Measurements from ENCODE around the gene NFX1. TPM values are rescaled to one million over a fixed set of nuclear protein-coding genes. Genes with fewer than 3 reads are reported as not detected.
A peak's percentile ranks its signal among the peaks of the same experiment; 100 is the strongest.
"Not testable (repeated sequence)": the region's sequence is repeated elsewhere in the genome, so short reads cannot be mapped to it uniquely, and the experiment has no call there.

NFX1 gene
- total RNA-seq, 1 experiment from 2014 or later, result 32.6 TPM

DNA sequence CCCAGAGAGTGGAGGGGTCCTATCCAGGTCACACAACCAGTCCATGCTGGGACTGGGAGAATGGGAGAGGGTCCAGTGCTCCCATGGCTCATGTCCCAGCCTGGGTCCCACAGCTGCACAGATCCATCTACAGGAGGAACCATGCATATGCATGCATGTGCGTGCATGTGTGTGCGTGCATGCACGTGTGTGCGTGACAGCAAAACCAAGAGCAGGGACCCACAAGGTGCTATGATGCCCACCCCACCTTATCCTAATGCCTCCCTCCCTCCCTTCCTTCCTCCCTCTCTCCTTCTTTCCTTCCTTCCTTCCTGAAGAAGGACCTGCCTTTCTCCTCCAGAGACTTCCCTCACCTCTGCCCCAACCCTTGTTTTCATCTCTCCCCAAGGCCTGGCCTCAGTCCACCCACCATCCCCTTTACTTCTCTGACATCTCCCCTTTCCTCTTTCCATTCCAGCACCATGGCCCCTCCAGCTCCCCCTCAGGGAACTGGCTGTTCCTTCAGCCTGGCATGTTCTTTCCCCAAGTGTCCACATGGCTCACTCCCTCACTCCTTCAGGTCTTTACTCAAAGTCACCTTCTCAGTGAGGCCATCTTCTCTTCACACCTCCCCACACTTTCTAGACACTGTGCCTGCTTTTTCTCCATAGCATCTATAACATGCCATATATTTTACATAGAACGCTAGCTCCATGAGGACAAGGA lies 90.2 kb downstream of the NFX1 start:
- peak overlapping the region; percentile 2 for H3K27ac Mint-ChIP-seq (ENCODE audit: unreplicated experiment)
- H3K4me1 ChIP-seq, result peaks cover 27% of the 10 kb centered on the region
- POLR2A ChIA-PET, result no interaction called here
- no peaks in the 10 kb centered on the region for H3K36me3 Mint-ChIP-seq (ENCODE audit: insufficient read depth, unreplicated experiment)
- BruUV-seq (replicated peaks), result no TSS peak
- H3K36me3 ChIP-seq (ENCODE audit: control insufficient read depth, insufficient read depth, low read length), result no peaks in the 10 kb centered on the region
- intact Hi-C loops (cut with micrococcal nuclease; ENCODE audit: unreplicated experiment), result no loop called here
- no peaks in the 10 kb centered on the region for H3K27me3 ChIP-seq (replicated peaks; ENCODE audit: control insufficient read depth, insufficient read depth, low read length)
- H3K4me3 Mint-ChIP-seq (ENCODE audit: unreplicated experiment), result no peak overlapping the region
- DNase-seq, result peak in 1 of 2 experiments; percentile 26
- no peak overlapping the region for H3K4me3 ChIP-seq (ENCODE audit: low read depth, low read length)
- TF ChIP-seq, protein P1, sequence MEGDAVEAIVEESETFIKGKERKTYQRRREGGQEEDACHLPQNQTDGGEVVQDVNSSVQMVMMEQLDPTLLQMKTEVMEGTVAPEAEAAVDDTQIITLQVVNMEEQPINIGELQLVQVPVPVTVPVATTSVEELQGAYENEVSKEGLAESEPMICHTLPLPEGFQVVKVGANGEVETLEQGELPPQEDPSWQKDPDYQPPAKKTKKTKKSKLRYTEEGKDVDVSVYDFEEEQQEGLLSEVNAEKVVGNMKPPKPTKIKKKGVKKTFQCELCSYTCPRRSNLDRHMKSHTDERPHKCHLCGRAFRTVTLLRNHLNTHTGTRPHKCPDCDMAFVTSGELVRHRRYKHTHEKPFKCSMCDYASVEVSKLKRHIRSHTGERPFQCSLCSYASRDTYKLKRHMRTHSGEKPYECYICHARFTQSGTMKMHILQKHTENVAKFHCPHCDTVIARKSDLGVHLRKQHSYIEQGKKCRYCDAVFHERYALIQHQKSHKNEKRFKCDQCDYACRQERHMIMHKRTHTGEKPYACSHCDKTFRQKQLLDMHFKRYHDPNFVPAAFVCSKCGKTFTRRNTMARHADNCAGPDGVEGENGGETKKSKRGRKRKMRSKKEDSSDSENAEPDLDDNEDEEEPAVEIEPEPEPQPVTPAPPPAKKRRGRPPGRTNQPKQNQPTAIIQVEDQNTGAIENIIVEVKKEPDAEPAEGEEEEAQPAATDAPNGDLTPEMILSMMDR (IDR thresholded peaks at IDR 0.05; ENCODE audit: insufficient read depth in 1 of 2, low read depth in 1 of 2, low read length in 1 of 2, severe bottlenecking in 1 of 2, unreplicated experiment in 1 of 2), result no peak
- no peaks in the 10 kb centered on the region for H3K27me3 Mint-ChIP-seq (ENCODE audit: insufficient read depth, unreplicated experiment)
- no peaks in the 10 kb centered on the region for H3K9me3 ChIP-seq
- H3K9me3 Mint-ChIP-seq (ENCODE audit: unreplicated experiment), result no peaks in the 10 kb centered on the region
- peaks cover 29% of the 10 kb centered on the region for H3K4me1 Mint-ChIP-seq (ENCODE audit: low read depth, unreplicated experiment)
- CTCF ChIA-PET, result interaction anchor here (0.7 kb wide), 2 partner anchors 87 to 89 kb away, joined by 3 read pairs; no protein-coding TSS in a partner anchor

DNA sequence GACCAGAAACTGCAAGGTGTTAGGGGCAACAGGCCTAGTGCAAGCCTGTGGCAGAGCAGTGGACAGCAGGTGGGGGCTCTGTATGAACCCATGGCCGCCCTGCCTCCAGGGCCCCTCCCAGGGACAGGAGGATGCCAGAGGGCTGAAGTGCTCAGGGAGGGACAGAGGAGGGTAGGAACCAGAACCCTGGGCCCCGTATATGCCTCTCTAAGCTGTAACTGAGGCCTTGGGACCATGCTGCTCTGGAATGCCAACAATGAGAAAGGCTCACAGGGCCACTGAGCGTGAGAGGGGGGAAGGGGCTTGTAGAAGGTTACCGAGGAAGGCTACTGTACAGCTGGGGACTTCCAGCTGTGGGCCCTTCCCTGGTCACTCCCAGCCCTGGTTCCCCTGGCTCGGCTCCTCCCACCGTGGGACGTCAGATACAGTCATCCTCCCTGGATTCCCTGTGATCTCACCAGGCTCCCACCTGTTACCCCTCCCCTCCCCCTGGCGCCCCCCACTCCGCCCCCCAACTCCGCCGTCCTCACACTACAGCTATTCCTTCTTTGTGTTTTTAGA lies 91.0 kb downstream of the NFX1 start:
- POLR2A ChIA-PET, result no interaction called here
- Histone ChIP-seq H3K4me1 (peaks cover 25% of the 10 kb centered on the region), H3K36me3 (ENCODE audit: control insufficient read depth, insufficient read depth, low read length) (no peaks in the 10 kb centered on the region), H3K27me3 (replicated peaks; ENCODE audit: control insufficient read depth, insufficient read depth, low read length) (no peaks in the 10 kb centered on the region), H3K4me3 (ENCODE audit: low read depth, low read length) (no peak overlapping the region), H3K9me3 (no peaks in the 10 kb centered on the region)
- CTCF ChIA-PET, result interaction anchor here (0.6 to 1.8 kb wide), 5 partner anchors 68 to 331 kb away, joined by 3 to 7 read pairs (median 4); no protein-coding TSS in a partner anchor
- no TSS peak for BruUV-seq (replicated peaks)
- no peak for DNase-seq
- H3K27me3 Mint-ChIP-seq (ENCODE audit: insufficient read depth, unreplicated experiment), result no peaks in the 10 kb centered on the region
- no peak overlapping the region for H3K4me3 Mint-ChIP-seq (ENCODE audit: unreplicated experiment)
- intact Hi-C loops (cut with micrococcal nuclease; ENCODE audit: unreplicated experiment), result no loop called here
- H3K4me1 Mint-ChIP-seq (ENCODE audit: low read depth, unreplicated experiment), result peaks cover 22% of the 10 kb centered on the region
- H3K36me3 Mint-ChIP-seq (ENCODE audit: insufficient read depth, unreplicated experiment), result no peaks in the 10 kb centered on the region
- TF ChIP-seq, protein P1 (IDR thresholded peaks at IDR 0.05; ENCODE audit: insufficient read depth in 1 of 2, low read depth in 1 of 2, low read length in 1 of 2, severe bottlenecking in 1 of 2, unreplicated experiment in 1 of 2), result no peak
- H3K27ac Mint-ChIP-seq (ENCODE audit: unreplicated experiment), result peak overlapping the region; percentile 2
- H3K9me3 Mint-ChIP-seq (ENCODE audit: unreplicated experiment), result no peaks in the 10 kb centered on the region

DNA sequence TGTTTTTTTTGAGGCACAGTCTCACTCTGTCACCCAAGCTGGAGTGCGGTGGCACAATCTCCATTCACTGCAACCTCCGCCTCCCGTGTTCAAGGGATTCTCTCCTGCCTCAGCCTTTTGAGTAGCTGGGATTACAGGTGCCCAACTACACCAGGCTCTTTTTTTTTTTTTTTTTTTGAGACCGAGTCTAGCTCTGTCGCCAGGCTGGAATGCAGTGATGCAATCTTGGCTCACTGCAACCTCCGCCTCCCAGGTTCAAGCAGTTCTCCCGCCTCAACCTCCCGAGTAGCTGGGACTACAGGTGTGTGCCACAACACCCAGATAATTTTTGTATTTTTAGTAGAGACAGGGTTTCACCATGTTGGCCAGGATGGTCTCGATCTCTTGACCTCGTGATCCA lies 92.1 kb downstream of the NFX1 start:
- H3K4me3 ChIP-seq (ENCODE audit: low read depth, low read length); H3K4me3 Mint-ChIP-seq (ENCODE audit: unreplicated experiment); H3K27me3 ChIP-seq (replicated peaks; ENCODE audit: control insufficient read depth, insufficient read depth, low read length); H3K9me3 Mint-ChIP-seq (ENCODE audit: unreplicated experiment); H3K36me3 ChIP-seq (ENCODE audit: control insufficient read depth, insufficient read depth, low read length); BruUV-seq (replicated peaks); H3K36me3 Mint-ChIP-seq (ENCODE audit: insufficient read depth, unreplicated experiment); H3K27me3 Mint-ChIP-seq (ENCODE audit: insufficient read depth, unreplicated experiment); intact Hi-C loops (cut with micrococcal nuclease; ENCODE audit: unreplicated experiment); H3K9me3 ChIP-seq: not testable (repeated sequence)
- peak; percentile 41 to 61 for DNase-seq
- Mint-ChIP-seq H3K27ac (ENCODE audit: unreplicated experiment) (peak overlapping the region; percentile 67), H3K4me1 (ENCODE audit: low read depth, unreplicated experiment) (peaks cover 14% of the 10 kb centered on the region)
- POLR2A ChIA-PET, result interaction anchor here (0.6 kb wide), 2 partner anchors 10 to 698 kb away, joined by 4 to 9 read pairs; no protein-coding TSS in a partner anchor
- H3K4me1 ChIP-seq, result peaks cover 14% of the 10 kb centered on the region
- CTCF ChIA-PET, result interaction anchor here (1.8 kb wide), 1 partner anchor 84 kb away, joined by 5 read pairs; no protein-coding TSS in a partner anchor

DNA sequence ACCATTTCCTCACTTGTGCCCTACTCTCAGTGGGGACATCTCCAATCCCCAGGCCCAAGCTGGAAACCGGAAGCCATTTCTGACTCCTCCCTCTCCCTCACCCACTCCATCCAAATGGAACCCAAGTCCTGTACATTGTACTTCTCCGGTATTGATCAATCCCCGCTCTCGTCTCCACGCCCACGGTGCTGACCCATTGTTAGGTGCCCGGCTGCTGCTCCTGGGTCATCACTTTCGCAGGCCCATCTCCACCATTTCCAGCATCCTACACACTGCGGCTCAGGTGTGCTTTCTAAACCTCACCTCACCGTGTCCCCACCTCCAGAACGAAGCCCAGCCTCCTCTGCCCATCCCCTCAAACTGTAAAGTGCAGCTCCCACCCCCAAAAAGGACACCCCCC lies 93.1 kb downstream of the NFX1 start:
- H3K4me1 ChIP-seq; POLR2A ChIA-PET; H3K27me3 Mint-ChIP-seq (ENCODE audit: insufficient read depth, unreplicated experiment); H3K9me3 ChIP-seq; H3K4me1 Mint-ChIP-seq (ENCODE audit: low read depth, unreplicated experiment); H3K4me3 Mint-ChIP-seq (ENCODE audit: unreplicated experiment); H3K4me3 ChIP-seq (ENCODE audit: low read depth, low read length); H3K36me3 ChIP-seq (ENCODE audit: control insufficient read depth, insufficient read depth, low read length); H3K36me3 Mint-ChIP-seq (ENCODE audit: insufficient read depth, unreplicated experiment); H3K27me3 ChIP-seq (replicated peaks; ENCODE audit: control insufficient read depth, insufficient read depth, low read length); CTCF ChIA-PET; intact Hi-C loops (cut with micrococcal nuclease; ENCODE audit: unreplicated experiment); H3K9me3 Mint-ChIP-seq (ENCODE audit: unreplicated experiment); DNase-seq; BruUV-seq (replicated peaks): not testable (repeated sequence)
- peak overlapping the region; percentile 67 for H3K27ac Mint-ChIP-seq (ENCODE audit: unreplicated experiment)

DNA sequence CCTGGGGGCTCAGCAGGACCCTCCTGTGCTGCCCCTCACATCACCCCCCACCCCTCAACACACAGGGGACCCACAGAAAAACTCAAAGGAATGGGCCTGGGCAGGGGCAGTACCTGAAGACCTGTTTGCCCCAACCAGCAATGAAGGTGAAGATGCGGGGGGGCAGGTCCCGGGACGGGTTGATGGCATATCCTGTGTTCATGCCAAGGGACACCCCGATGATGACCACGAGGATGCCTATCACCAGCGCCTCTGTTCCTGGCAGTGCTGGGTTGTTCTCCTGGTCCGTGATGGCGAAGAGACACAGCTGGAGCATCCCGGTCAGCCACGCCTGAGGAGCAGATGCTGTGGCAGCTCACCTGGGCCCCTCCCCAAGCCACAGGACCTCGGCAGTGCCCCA lies 95.2 kb downstream of the NFX1 start:
- CTCF ChIA-PET; DNase-seq; intact Hi-C loops (cut with micrococcal nuclease; ENCODE audit: unreplicated experiment); H3K27ac Mint-ChIP-seq (ENCODE audit: unreplicated experiment); H3K27me3 Mint-ChIP-seq (ENCODE audit: insufficient read depth, unreplicated experiment); H3K27me3 ChIP-seq (replicated peaks; ENCODE audit: control insufficient read depth, insufficient read depth, low read length); H3K4me3 ChIP-seq (ENCODE audit: low read depth, low read length); POLR2A ChIA-PET; H3K36me3 Mint-ChIP-seq (ENCODE audit: insufficient read depth, unreplicated experiment); H3K9me3 Mint-ChIP-seq (ENCODE audit: unreplicated experiment); H3K4me1 ChIP-seq; H3K4me3 Mint-ChIP-seq (ENCODE audit: unreplicated experiment); BruUV-seq (replicated peaks); H3K9me3 ChIP-seq; H3K36me3 ChIP-seq (ENCODE audit: control insufficient read depth, insufficient read depth, low read length): not testable (repeated sequence)
- H3K4me1 Mint-ChIP-seq (ENCODE audit: low read depth, unreplicated experiment), result peaks cover 16% of the 10 kb centered on the region
